ENCODE data around the gene DNAJC10. TPM values are rescaled to one million over a fixed set of nuclear protein-coding genes. Genes with fewer than 3 reads are reported as not detected.

Gene DNAJC10, protein sequence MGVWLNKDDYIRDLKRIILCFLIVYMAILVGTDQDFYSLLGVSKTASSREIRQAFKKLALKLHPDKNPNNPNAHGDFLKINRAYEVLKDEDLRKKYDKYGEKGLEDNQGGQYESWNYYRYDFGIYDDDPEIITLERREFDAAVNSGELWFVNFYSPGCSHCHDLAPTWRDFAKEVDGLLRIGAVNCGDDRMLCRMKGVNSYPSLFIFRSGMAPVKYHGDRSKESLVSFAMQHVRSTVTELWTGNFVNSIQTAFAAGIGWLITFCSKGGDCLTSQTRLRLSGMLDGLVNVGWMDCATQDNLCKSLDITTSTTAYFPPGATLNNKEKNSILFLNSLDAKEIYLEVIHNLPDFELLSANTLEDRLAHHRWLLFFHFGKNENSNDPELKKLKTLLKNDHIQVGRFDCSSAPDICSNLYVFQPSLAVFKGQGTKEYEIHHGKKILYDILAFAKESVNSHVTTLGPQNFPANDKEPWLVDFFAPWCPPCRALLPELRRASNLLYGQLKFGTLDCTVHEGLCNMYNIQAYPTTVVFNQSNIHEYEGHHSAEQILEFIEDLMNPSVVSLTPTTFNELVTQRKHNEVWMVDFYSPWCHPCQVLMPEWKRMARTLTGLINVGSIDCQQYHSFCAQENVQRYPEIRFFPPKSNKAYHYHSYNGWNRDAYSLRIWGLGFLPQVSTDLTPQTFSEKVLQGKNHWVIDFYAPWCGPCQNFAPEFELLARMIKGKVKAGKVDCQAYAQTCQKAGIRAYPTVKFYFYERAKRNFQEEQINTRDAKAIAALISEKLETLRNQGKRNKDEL
- polyA plus RNA-seq (2013, experiment 1 of 2): 39.3 TPM
- 39.8 TPM for polyA plus RNA-seq (2013, experiment 2 of 2)

- Histone ChIP-seq H2AK5ac (ENCODE audit: low read depth, low read length) (no peak within 1 kb of the TSS), H2BK15ac (ENCODE audit: low read length) (no peak within 1 kb of the TSS), H3K9ac (ENCODE audit: low read depth, low read length, poor library complexity) (peak within 1 kb of the TSS; percentile 98), H4K91ac (ENCODE audit: low read depth, low read length, poor library complexity) (no peak within 1 kb of the TSS), H3K27ac (replicated peaks; ENCODE audit: low read length) (peak within 1 kb of the TSS; percentile 96), H3K4me2 (ENCODE audit: insufficient read depth, low read length, poor library complexity, severe bottlenecking) (peak within 1 kb of the TSS; percentile 87), H2BK12ac (ENCODE audit: low read length) (no peak within 1 kb of the TSS), H2AFZ (ENCODE audit: low read length) (peak within 1 kb of the TSS; percentile 99), H3K79me1 (ENCODE audit: low read depth, low read length) (peaks cover 3% of the 10 kb centered on the region), H3K27me3 (ENCODE audit: control insufficient read depth in 3 of 3, insufficient read depth in 3 of 3, low read depth in 1 of 3, low read length in 3 of 3) (no peaks in the 10 kb centered on the region), H3K23ac (ENCODE audit: low read depth, low read length, poor library complexity) (peak within 1 kb of the TSS; percentile 92), H3K4me3 (ENCODE audit: low read length in 2 of 2) (peak within 1 kb of the TSS; percentile 81 to 96), H3K9me3 (replicated peaks in 1 of 2; ENCODE audit: control insufficient read depth in 2 of 2, insufficient read depth in 1 of 2, low read depth in 1 of 2, low read length in 2 of 2) (no peaks in the 10 kb centered on the region), H3K18ac (ENCODE audit: low read length) (peak within 1 kb of the TSS; percentile 95), H2BK5ac (ENCODE audit: low read length) (no peak within 1 kb of the TSS), H3K4me1 (ENCODE audit: control insufficient read depth in 2 of 2, insufficient read depth in 1 of 2, low read depth in 1 of 2, low read length in 2 of 2) (peaks cover 0 to 4% of the 10 kb centered on the region in 2 donors), H3K4ac (ENCODE audit: low read length) (no peak within 1 kb of the TSS), H3K14ac (ENCODE audit: low read length) (no peak within 1 kb of the TSS), H4K8ac (ENCODE audit: low read depth, low read length) (peak within 1 kb of the TSS; percentile 20), H2BK120ac (ENCODE audit: low read depth, low read length) (no peak within 1 kb of the TSS), H3K36me3 (replicated peaks in 1 of 2; ENCODE audit: control insufficient read depth in 2 of 2, insufficient read depth in 2 of 2, low read length in 2 of 2) (peaks cover 0 to 36% of the 10 kb centered on the region in 2 donors)
- no CpG with 5 or more reads among the region's 69 CpGs for WGBS, 2 donors (ENCODE audit: extremely low coverage in 2 of 2, insufficient read length in 2 of 2, insufficient replicate concordance in 1 of 2)
- peak; percentile 85 for DNase-seq (ENCODE audit: low spot score)
Observed at GRCh38 chr2:182715892-182716649, at the start of gene DNAJC10. DNAJC10 (plus strand) TSS chr2:182716257; CDS start chr2:182718087, 1,830 bp downstream.

DNA sequence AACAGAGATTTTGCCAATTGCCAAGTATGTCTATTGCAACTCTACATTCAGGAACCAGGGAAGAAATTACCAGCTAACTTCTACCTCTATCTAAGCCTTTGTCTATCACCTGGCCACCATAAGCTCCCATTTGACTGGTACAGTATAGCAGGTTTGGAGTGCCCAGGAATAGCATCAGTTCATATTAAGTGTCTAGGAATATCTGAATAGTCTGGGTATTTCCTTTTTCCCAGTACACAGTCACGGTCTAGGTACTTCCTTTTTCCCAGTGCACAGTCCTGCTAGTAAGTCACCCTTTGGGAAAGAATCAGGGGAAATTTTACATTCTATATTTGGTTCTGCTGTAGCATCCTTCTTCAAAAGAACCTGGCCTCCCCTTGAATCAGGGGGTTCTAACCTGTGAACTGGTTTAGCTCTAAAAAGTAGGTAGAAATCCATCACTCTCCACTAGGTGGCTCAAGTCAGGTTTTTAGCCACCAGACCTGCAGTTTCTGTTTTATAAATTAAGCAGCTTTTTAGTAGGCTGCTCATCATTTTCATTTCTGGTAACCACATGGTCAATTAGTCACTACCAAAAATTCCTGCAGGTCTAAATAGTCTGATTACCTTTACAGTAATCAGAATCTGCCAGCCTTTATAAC lies 49.3 kb upstream of the DNAJC10 start:
- Histone ChIP-seq H3K4me1 (ENCODE audit: control insufficient read depth in 2 of 2, insufficient read depth in 1 of 2, low read depth in 1 of 2, low read length in 2 of 2) (no peaks in the 10 kb centered on the region), H2BK120ac (ENCODE audit: low read depth, low read length) (no peak overlapping the region), H3K79me1 (ENCODE audit: low read depth, low read length) (no peaks in the 10 kb centered on the region), H3K4me3 (ENCODE audit: low read length in 2 of 2) (no peak overlapping the region), H2BK12ac (ENCODE audit: low read length) (no peak overlapping the region), H2AK5ac (ENCODE audit: low read depth, low read length) (no peak overlapping the region), H4K8ac (ENCODE audit: low read depth, low read length) (no peak overlapping the region), H3K36me3 (replicated peaks in 1 of 2; ENCODE audit: control insufficient read depth in 2 of 2, insufficient read depth in 2 of 2, low read length in 2 of 2) (no peaks in the 10 kb centered on the region), H3K27ac (replicated peaks; ENCODE audit: low read length) (no peak overlapping the region), H3K4ac (ENCODE audit: low read length) (no peak overlapping the region), H3K18ac (ENCODE audit: low read length) (no peak overlapping the region), H3K4me2 (ENCODE audit: insufficient read depth, low read length, poor library complexity, severe bottlenecking) (no peak overlapping the region), H2BK5ac (ENCODE audit: low read length) (no peak overlapping the region), H3K9me3 (replicated peaks in 1 of 2; ENCODE audit: control insufficient read depth in 2 of 2, insufficient read depth in 1 of 2, low read depth in 1 of 2, low read length in 2 of 2) (no peaks in the 10 kb centered on the region), H3K9ac (ENCODE audit: low read depth, low read length, poor library complexity) (no peak overlapping the region), H3K27me3 (ENCODE audit: control insufficient read depth in 3 of 3, insufficient read depth in 3 of 3, low read depth in 1 of 3, low read length in 3 of 3) (no peaks in the 10 kb centered on the region), H2AFZ (ENCODE audit: low read length) (no peak overlapping the region), H4K91ac (ENCODE audit: low read depth, low read length, poor library complexity) (no peak overlapping the region), H3K14ac (ENCODE audit: low read length) (no peak overlapping the region), H2BK15ac (ENCODE audit: low read length) (no peak overlapping the region), H3K23ac (ENCODE audit: low read depth, low read length, poor library complexity) (no peak overlapping the region)
- DNase-seq (ENCODE audit: low spot score): no peak
- no CpG with 5 or more reads among the region's 1 CpG for WGBS, 2 donors (ENCODE audit: extremely low coverage in 2 of 2, insufficient read length in 2 of 2, insufficient replicate concordance in 1 of 2)

DNA sequence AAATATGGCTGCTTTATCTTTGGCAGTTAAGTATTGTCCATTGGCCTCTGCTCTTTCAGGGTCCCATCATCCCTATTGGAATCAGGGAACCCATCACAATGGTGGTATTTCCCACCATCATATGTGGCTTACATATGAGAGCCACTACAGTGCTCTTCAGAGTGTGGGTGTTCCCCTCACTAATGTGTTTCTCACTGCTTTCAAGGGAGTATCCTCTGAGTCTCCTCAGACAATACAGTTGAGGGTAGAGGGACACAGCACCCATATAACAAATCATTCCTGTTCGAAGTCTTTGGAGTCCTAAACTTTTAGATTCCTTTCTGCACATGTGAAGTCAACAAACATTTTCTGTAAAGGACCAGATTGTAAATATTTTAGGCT lies 48.8 kb upstream of the DNAJC10 start:
- no peak overlapping the region for H2BK15ac ChIP-seq (ENCODE audit: low read length)
- H2AK5ac ChIP-seq (ENCODE audit: low read depth, low read length): no peak overlapping the region
- H3K23ac ChIP-seq (ENCODE audit: low read depth, low read length, poor library complexity): no peak overlapping the region
- H3K4me2 ChIP-seq (ENCODE audit: insufficient read depth, low read length, poor library complexity, severe bottlenecking): no peak overlapping the region
- no peak overlapping the region for H2BK5ac ChIP-seq (ENCODE audit: low read length)
- no peaks in the 10 kb centered on the region for H3K27me3 ChIP-seq (ENCODE audit: control insufficient read depth in 3 of 3, insufficient read depth in 3 of 3, low read depth in 1 of 3, low read length in 3 of 3)
- no peaks in the 10 kb centered on the region for H3K79me1 ChIP-seq (ENCODE audit: low read depth, low read length)
- H4K91ac ChIP-seq (ENCODE audit: low read depth, low read length, poor library complexity): no peak overlapping the region
- H3K14ac ChIP-seq (ENCODE audit: low read length): no peak overlapping the region
- no peak overlapping the region for H3K4me3 ChIP-seq (ENCODE audit: low read length in 2 of 2)
- no peak overlapping the region for H3K4ac ChIP-seq (ENCODE audit: low read length)
- H3K36me3 ChIP-seq (replicated peaks in 1 of 2; ENCODE audit: control insufficient read depth in 2 of 2, insufficient read depth in 2 of 2, low read length in 2 of 2): no peaks in the 10 kb centered on the region
- DNase-seq (ENCODE audit: low spot score): no peak
- H3K4me1 ChIP-seq (ENCODE audit: control insufficient read depth in 2 of 2, insufficient read depth in 1 of 2, low read depth in 1 of 2, low read length in 2 of 2): no peaks in the 10 kb centered on the region
- no peak overlapping the region for H2AFZ ChIP-seq (ENCODE audit: low read length)
- WGBS, 2 donors (ENCODE audit: extremely low coverage in 2 of 2, insufficient read length in 2 of 2, insufficient replicate concordance in 1 of 2): no CpG with 5 or more reads among the region's 1 CpG
- no peak overlapping the region for H3K9ac ChIP-seq (ENCODE audit: low read depth, low read length, poor library complexity)
- H3K9me3 ChIP-seq (replicated peaks in 1 of 2; ENCODE audit: control insufficient read depth in 2 of 2, insufficient read depth in 1 of 2, low read depth in 1 of 2, low read length in 2 of 2): no peaks in the 10 kb centered on the region
- H2BK120ac ChIP-seq (ENCODE audit: low read depth, low read length): no peak overlapping the region
- no peak overlapping the region for H3K18ac ChIP-seq (ENCODE audit: low read length)
- no peak overlapping the region for H3K27ac ChIP-seq (replicated peaks; ENCODE audit: low read length)
- H2BK12ac ChIP-seq (ENCODE audit: low read length): no peak overlapping the region
- H4K8ac ChIP-seq (ENCODE audit: low read depth, low read length): no peak overlapping the region

Measured in neuronal stem cell (in vitro differentiated cells).